HCT116 (cell line): ENCODE measurements around the gene EEIG1.

Source experiments
- CBX3 ChIP-seq: IDR thresholded peaks from 2 replicates; pipeline ENCODE4 v1.6.1; 2012; ENCODE audit warnings: low read depth
- CTCF ChIP-seq, 3 experiments: fragments of 200-600 bp in 1 of 3; sonication (generic) in 1 of 3; IDR thresholded peaks in 2 of 3; conservative IDR thresholded peaks in 1 of 3; 2 replicates each; pipeline ENCODE4 v1.5.1; 2012 to 2017; ENCODE audit warnings: low read depth in 2 of 3, low read length in 2 of 3, antibody characterized with exemption in 1 of 3, borderline replicate concordance in 1 of 3, control low read depth in 1 of 3, mild to moderate bottlenecking in 1 of 3, mixed read lengths in 1 of 3, mixed run types in 1 of 3, moderate library complexity in 1 of 3; ENCODE audit not compliant: insufficient read depth in 1 of 3
- POLR2A ChIP-seq: IDR thresholded peaks from 2 replicates; pipeline ENCODE4 v1.7.0; 2011; ENCODE audit warnings: borderline replicate concordance; ENCODE audit not compliant: insufficient read depth, insufficient read length; ENCODE audit errors: extremely low read depth
- ZBTB33 ChIP-seq: IDR thresholded peaks from 2 replicates; pipeline ENCODE4 v1.6.1; 2011; ENCODE audit warnings: mild to moderate bottlenecking, low read length, moderate library complexity; ENCODE audit not compliant: insufficient replicate concordance; ENCODE audit errors: extremely low read depth

- no peak for TF ChIP-seq POLR2A
- no peak for TF ChIP-seq CTCF (IDR thresholded peaks at IDR 0.05 in 2 of 3, conservative IDR thresholded peaks at IDR 0.05 in 1 of 3; ENCODE audit: borderline replicate concordance in 1 of 3, insufficient read depth in 1 of 3, low read depth in 2 of 3, low read length in 2 of 3)
- no peak for TF ChIP-seq ZBTB33
- no peak for TF ChIP-seq CBX3
Measured at GRCh38 chr9:127974001-127974768, 6.6 kb downstream of the EEIG1 start.
